ENCODE data around the gene KCNE2. TPM values are rescaled to one million over a fixed set of nuclear protein-coding genes. Genes with fewer than 3 reads are reported as not detected.

KCNE2 gene
- total RNA-seq, 1 donor from 2014 or later, result 0.56 TPM

Other genes with a start within 250 kb of the KCNE2 start
- gene SMIM11, start 11.5 kb downstream of the KCNE2 start, total RNA-seq, result 3.3 and 3.9 TPM in 2 replicates
- gene SMIM34, start 59.9 kb downstream of the KCNE2 start, total RNA-seq, result not detected in 2 replicates
- 0.44 and 0.59 TPM in 2 replicates for gene KCNE1, start 148.2 kb downstream of the KCNE2 start, total RNA-seq

All from osteocyte (in vitro differentiated cells).